HG02588 (cell line): Measurements from ENCODE around the gene SLAMF8.
A peak's percentile ranks its signal among the peaks of the same experiment; 100 is the strongest.

ENCODE experiments used
- ATAC-seq: cut with Tn5 transposase; IDR thresholded peaks from one replicate; pipeline ENCODE4 v1.9.1; 2021; ENCODE audit warnings: mild to moderate bottlenecking, moderate library complexity; ENCODE audit not compliant: unreplicated experiment

The SLAMF8 gene

GRCh38 chr1:159845751-159846629 is 19.3 kb downstream of the SLAMF8 start:
- ATAC-seq: no peak

GRCh38 chr1:159847231-159847630 is 20.6 kb downstream of the SLAMF8 start:
- ATAC-seq: no peak

GRCh38 chr1:159848326-159848725 is 21.7 kb downstream of the SLAMF8 start:
- no peak for ATAC-seq

GRCh38 chr1:159849626-159850366 is 23.1 kb downstream of the SLAMF8 start:
- ATAC-seq: no peak

- ATAC-seq: no peak
These were observed 24.7 kb downstream of the SLAMF8 start for GRCh38 chr1:159851407-159851806.

GRCh38 chr1:159853417-159854115 is 26.9 kb downstream of the SLAMF8 start:
- ATAC-seq: no peak

GRCh38 chr1:159854116-159854692 is 27.5 kb downstream of the SLAMF8 start:
- no peak for ATAC-seq

- peak; percentile 79 for ATAC-seq
These were observed 28.1 kb downstream of the SLAMF8 start for GRCh38 chr1:159854693-159855192.

- ATAC-seq: no peak
These were observed 29.0 kb downstream of the SLAMF8 start for GRCh38 chr1:159855709-159856108.

- no peak for ATAC-seq
These were observed 29.9 kb downstream of the SLAMF8 start for GRCh38 chr1:159856576-159856975.

GRCh38 chr1:159857889-159858288 is 31.2 kb downstream of the SLAMF8 start:
- ATAC-seq: no peak

- no peak for ATAC-seq
These were observed 33.2 kb downstream of the SLAMF8 start for GRCh38 chr1:159859767-159860322.

GRCh38 chr1:159860456-159860855 is 33.8 kb downstream of the SLAMF8 start:
- ATAC-seq: no peak

GRCh38 chr1:159861218-159861617 is 34.5 kb downstream of the SLAMF8 start:
- ATAC-seq: no peak

GRCh38 chr1:159862031-159862430 is 35.4 kb downstream of the SLAMF8 start:
- no peak for ATAC-seq

- ATAC-seq: no peak
These were observed 35.9 kb downstream of the SLAMF8 start, which contains the start of gene VSIG8 for GRCh38 chr1:159862557-159862956. Gene VSIG8 (minus strand): TSS chr1:159862657. CDS start chr1:159862521, 136 bp downstream.

GRCh38 chr1:159864262-159864661 is 37.6 kb downstream of the SLAMF8 start:
- ATAC-seq: no peak

GRCh38 chr1:159866066-159866465 is 39.4 kb downstream of the SLAMF8 start:
- ATAC-seq: no peak

- no peak for ATAC-seq
These were observed 40.4 kb downstream of the SLAMF8 start for GRCh38 chr1:159866905-159867663.

GRCh38 chr1:159867664-159868026 is 41.0 kb downstream of the SLAMF8 start:
- no peak for ATAC-seq
